HG03460 (cell line): ENCODE data around the gene FHAD1.
"Not testable (repeated sequence)": the region's sequence is repeated elsewhere in the genome, so short reads cannot be mapped to it uniquely, and the experiment has no call there.

Source experiments
- ATAC-seq: cut with Tn5 transposase; IDR thresholded peaks from one replicate; pipeline ENCODE4 v1.9.1; 2021; ENCODE audit not compliant: unreplicated experiment

Gene FHAD1

GRCh38 chr1:15303935-15304334 is 56.9 kb downstream of the FHAD1 start:
- ATAC-seq, result no peak

- ATAC-seq, result no peak
These were observed 57.9 kb downstream of the FHAD1 start for GRCh38 chr1:15304708-15305467.

- no peak for ATAC-seq
These were observed 58.4 kb downstream of the FHAD1 start for GRCh38 chr1:15305468-15305770.

DNA sequence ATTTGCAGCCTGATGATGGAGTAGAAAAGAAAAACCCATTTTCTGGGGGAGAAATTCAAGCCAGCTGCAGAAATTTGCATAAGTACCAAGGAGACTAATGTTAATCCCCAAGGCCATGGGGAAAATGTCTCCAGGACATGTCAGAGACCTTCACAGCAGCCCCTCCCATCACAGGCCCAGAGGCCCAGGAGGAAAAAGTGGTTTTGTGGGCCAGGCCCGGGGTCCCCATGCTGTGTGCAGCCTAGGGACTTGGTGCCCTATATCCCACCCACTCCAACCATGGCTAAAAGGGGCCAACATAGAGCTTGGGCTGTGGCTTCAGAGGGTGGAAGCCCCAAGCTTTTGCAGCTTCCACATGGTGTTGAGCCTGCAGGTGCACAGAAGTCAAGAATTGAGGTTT is 59.3 kb downstream of the FHAD1 start:
- not testable (repeated sequence) for ATAC-seq

- ATAC-seq, result no peak
These were observed 61.1 kb downstream of the FHAD1 start for GRCh38 chr1:15308135-15308534.

- ATAC-seq, result no peak
These were observed 61.6 kb downstream of the FHAD1 start for GRCh38 chr1:15308621-15309027.

DNA sequence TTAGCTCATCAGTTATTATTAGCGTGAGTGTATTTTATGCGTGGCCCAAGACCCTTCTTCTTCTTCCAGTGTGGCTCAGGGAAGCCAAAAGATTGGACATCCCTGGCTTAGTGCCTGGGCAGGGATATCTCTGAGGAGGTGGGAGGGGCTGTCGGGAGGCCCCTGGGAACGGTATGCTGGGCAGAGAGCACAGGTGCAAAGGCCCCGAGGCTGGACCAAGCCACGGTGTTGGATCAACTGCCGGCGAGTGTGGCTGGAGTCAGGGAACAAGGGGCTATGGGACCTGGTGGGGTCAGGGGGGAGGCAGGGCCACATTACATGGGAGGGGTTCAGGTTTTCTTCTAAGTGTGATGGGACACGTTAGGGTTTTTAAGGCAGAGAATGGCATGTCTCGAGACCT is 62.7 kb downstream of the FHAD1 start:
- no peak for ATAC-seq

DNA sequence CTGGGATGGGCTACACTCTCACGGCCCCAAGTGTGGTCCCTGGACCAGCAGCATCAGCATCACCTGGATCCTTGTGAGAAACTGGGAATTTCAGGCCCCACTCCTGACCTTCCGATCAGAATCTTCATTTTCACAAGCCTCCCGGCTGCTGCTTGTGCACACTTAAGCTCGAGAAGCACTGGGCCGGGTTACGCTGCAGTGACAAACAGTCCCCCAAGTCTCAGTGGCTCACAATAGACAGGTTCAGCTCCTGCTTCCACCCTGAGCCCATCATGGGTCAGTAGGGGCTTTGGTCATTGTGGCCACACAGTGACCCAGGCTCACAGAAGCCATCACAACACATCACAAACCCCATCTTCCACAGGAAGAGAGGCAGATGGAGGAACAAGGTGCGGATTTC is 63.5 kb downstream of the FHAD1 start:
- ATAC-seq, result no peak

GRCh38 chr1:15311122-15311822 is 64.2 kb downstream of the FHAD1 start:
- ATAC-seq, result no peak

DNA sequence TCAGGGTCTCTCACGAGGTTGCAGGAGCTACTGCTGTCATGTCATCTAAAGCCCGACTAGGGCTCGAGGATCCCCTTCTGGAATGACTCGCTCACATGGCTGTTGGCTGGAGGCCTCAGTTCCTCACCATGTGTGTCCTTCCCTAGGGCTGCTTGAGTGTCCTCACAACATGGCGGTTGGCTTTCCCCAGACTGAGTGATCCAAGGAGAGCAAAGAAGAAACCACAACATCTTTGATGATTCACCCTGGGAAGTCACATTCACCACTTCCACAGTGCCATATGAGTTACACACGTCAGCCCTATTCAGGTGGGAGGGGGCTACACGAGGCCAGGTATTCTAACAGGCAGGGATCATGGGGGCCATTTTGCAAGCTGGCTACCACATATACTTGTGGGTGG is 64.9 kb downstream of the FHAD1 start:
- ATAC-seq, result no peak

- no peak for ATAC-seq
These were observed 65.8 kb downstream of the FHAD1 start for GRCh38 chr1:15312626-15313411.

DNA sequence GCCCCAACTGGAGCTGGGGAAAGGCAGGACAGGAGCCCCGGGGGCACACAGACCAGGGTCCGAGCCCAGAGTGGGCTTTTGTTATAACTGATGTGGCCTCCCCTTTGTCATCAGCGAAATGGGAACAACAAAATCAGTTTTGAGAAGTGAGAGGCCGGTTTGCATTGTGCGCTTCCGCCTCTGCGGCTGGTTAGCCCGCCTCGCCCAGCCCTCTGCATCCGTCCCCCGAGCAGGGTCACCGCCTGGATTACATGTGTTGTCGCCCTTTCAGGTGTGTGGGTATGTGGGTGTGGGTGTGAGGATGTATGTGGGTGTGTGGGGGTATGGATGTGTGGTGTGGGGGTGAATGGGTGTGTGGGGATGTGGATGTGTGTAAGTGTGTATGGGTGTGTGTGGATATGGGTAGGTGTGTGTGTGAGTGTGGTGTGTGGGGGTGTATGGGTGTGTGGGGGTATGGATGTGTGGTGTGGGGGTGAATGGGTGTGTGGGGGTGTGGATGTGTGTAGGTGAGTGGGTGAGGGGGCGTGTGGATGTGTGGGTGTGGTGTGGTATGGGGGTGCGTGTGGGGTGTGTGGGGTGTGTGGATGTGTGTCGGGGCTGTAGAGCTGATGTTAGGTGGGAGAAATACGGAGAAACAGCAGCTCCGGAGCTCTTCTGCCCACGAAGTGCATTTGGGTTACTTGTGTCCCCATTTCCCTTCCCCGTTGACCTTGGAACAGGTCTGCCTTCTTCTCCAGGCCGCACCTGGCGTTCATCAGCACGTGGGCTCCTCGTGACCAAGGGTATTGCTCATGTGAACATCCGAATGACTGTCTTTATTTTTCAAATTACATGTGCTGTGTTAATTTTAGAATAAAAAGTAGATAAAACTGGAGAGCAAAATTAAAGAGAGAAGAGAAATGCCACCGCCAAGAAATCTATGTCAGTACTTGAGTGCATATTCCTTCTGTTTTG is 67.6 kb downstream of the FHAD1 start:
- ATAC-seq, result no peak

- ATAC-seq, result no peak
These were observed 68.8 kb downstream of the FHAD1 start for GRCh38 chr1:15315815-15316214.

DNA sequence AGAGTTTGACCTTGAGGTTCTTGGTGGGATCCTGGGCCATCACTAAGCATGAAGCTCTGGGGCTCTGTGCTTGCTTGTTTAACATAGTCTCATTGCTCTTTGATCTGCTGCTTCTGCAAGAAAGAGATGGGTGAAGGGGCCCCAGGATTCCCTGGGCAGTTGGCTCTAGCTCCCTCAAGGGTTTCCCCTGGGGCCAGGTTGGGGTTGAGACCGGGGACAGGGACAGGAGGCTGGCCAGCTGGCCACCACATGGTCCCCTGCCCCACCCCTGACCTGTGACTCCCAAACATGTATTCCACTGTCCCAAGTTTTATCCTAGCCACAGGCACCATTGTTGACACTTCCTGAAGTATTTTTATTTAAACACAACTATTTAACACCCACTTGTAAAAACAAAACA is 69.5 kb downstream of the FHAD1 start:
- ATAC-seq, result no peak

- ATAC-seq, result no peak
These were observed 73.2 kb downstream of the FHAD1 start for GRCh38 chr1:15320267-15320666.

DNA sequence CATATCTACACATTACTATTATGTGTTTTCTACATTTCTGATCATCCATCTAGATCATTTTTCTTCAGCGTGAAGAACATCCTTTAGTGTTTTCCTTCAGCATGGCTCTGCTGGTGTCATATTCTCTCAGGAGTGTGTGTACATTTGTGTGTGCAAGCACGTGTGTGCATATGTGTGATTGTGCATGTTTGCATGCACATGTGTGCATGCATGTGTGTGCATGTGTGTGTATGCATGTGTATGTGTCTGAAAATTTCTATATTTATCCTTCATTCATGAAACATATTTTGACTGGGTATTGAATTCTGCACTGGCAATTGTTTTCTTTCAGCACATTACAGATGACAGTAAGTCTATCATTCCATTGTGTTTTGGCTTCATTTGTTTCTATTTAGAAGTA is 74.6 kb downstream of the FHAD1 start:
- ATAC-seq, result no peak

GRCh38 chr1:15322648-15323350 is 75.8 kb downstream of the FHAD1 start:
- no peak for ATAC-seq

GRCh38 chr1:15323351-15323988 is 76.4 kb downstream of the FHAD1 start:
- ATAC-seq, result no peak

DNA sequence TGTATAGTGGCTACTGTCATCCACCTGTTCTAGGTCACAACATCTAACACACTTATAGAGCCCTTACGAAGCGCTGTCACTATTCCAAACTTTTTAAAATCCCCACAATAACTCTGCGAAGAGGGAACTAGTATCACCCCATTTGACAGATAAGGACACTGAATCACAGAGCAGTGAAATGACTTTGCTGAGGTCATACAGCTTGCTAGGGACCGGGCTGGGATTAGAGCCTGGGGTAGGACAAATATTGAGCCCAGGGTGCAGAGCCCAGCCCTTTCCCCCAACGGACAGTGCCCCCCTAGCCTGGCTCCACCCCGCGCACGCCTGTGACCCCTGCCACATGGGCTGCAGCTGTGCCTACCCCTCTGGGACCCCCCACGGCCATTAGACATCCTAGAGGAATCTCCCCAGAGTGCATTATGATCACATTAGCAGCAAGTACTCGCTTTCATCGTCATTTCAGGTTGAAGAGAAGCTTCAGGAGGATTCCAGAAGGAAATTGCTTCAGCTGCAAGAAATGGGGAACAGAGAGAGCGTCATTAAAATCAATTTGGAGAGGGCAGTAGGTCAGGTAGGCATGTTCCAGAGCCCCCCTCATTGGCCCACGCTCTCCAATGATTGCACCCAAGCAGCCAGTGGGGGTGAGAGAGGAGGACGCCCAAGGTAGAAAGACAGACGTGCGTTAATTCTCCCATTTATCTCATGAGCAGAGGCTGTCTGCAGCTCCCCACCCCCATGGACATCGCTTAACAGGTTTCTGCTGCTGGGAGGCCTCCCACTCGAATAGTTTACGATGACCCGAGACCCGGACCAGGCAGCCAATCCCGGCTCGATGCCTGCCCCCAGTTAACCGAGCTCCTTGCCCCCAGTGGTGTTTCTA is 77.2 kb downstream of the FHAD1 start:
- ATAC-seq, result no peak
